HepG2 (cell line): ENCODE results near the gene RAPGEF5.

Source experiments
- AKAP8 ChIP-seq: sonication (generic); formaldehyde crosslinking; IDR thresholded peaks from 2 replicates; pipeline ENCODE4 v1.5.1; 2020; ENCODE audit warnings: mild to moderate bottlenecking, missing genetic modification reagents
- CENPT ChIP-seq: sonication (generic); formaldehyde crosslinking; IDR thresholded peaks from 2 replicates; pipeline ENCODE4 v1.8.0; 2022; ENCODE audit warnings: low read depth, mild to moderate bottlenecking, moderate library complexity, missing genetic modification reagents
- CTCF ChIP-seq: sonication (generic); formaldehyde crosslinking; IDR thresholded peaks from 2 replicates; pipeline ENCODE4 v1.5.0; 2020; ENCODE audit warnings: mild to moderate bottlenecking, missing genetic modification reagents, moderate library complexity
- IRF9 ChIP-seq: sonication (generic); formaldehyde crosslinking; IDR thresholded peaks from 2 replicates; pipeline ENCODE4 v1.8.0; 2022; ENCODE audit warnings: missing genetic modification reagents, mild to moderate bottlenecking, borderline replicate concordance
- LRRFIP1 ChIP-seq: sonication (generic); formaldehyde crosslinking; conservative IDR thresholded peaks from 2 replicates; pipeline ENCODE4 v1.4.0; 2020; ENCODE audit warnings: missing genetic modification reagents
- POLR2A ChIP-seq, 2 experiments: IDR thresholded peaks; 2 replicates each; pipeline ENCODE4 v1.6.1; 2011; ENCODE audit warnings: low read depth in 2 of 2, low read length in 2 of 2, mild to moderate bottlenecking in 1 of 2, moderate library complexity in 1 of 2; ENCODE audit not compliant: insufficient read depth in 1 of 2
- RFX5 ChIP-seq: IDR thresholded peaks from 2 replicates; pipeline ENCODE4 v1.6.1; 2011; ENCODE audit warnings: low read depth, low read length, improper control_type of control experiment
- SMAD3 ChIP-seq: sonication (generic); formaldehyde crosslinking; IDR thresholded peaks from 2 replicates; pipeline ENCODE4 v1.4.0; 2020; ENCODE audit warnings: missing genetic modification reagents
- STAG1 ChIP-seq: sonication (generic); formaldehyde crosslinking; IDR thresholded peaks from 2 replicates; pipeline ENCODE4 v1.4.0; 2020; ENCODE audit warnings: missing genetic modification reagents
- ZBTB21 ChIP-seq: sonication (generic); formaldehyde crosslinking; IDR thresholded peaks from 2 replicates; pipeline ENCODE4 v1.4.0; 2020; ENCODE audit warnings: missing genetic modification reagents
- ZNF274 ChIP-seq: sonication (generic); formaldehyde crosslinking; IDR thresholded peaks from 2 replicates; pipeline ENCODE4 v1.5.1; 2020; ENCODE audit warnings: mild to moderate bottlenecking, missing genetic modification reagents
- ZNF329 ChIP-seq: sonication (generic); formaldehyde crosslinking; IDR thresholded peaks from 2 replicates; pipeline ENCODE4 v1.9.0; 2021; ENCODE audit warnings: low read depth, mild to moderate bottlenecking, missing genetic modification reagents
- ZNF766 ChIP-seq: sonication (generic); formaldehyde crosslinking; IDR thresholded peaks from 2 replicates; pipeline ENCODE4 v1.5.0; 2020; ENCODE audit warnings: missing genetic modification reagents, borderline replicate concordance
- ZSCAN29 ChIP-seq: sonication (generic); formaldehyde crosslinking; conservative IDR thresholded peaks from 2 replicates; pipeline ENCODE4 v1.4.0; 2020; ENCODE audit warnings: mild to moderate bottlenecking, missing genetic modification reagents

GRCh38 chr7:22111661-22112060 lies 245.3 kb downstream of the RAPGEF5 start:
- no peak for TF ChIP-seq IRF9 (CRISPR knock-in tag)
- TF ChIP-seq SMAD3: no peak
- no peak for TF ChIP-seq ZNF329 (CRISPR knock-in tag)
- TF ChIP-seq ZSCAN29 (CRISPR knock-in tag): no peak
- TF ChIP-seq STAG1 (CRISPR knock-in tag): no peak
- TF ChIP-seq CTCF (CRISPR knock-in tag): no peak
- TF ChIP-seq AKAP8 (CRISPR knock-in tag): no peak
- no peak for TF ChIP-seq POLR2A (IDR thresholded peaks at IDR 0.05; ENCODE audit: insufficient read depth in 1 of 2, low read depth in 2 of 2, low read length in 2 of 2)
- no peak for TF ChIP-seq ZNF766 (CRISPR knock-in tag)
- TF ChIP-seq LRRFIP1 (CRISPR knock-in tag): no peak
- no peak for TF ChIP-seq RFX5
- no peak for TF ChIP-seq CENPT
- TF ChIP-seq ZNF274 (CRISPR knock-in tag): no peak
- no peak for TF ChIP-seq ZBTB21 (CRISPR knock-in tag)
